ENCODE measurements around the gene TIGD7. TPM values are rescaled to one million over a fixed set of nuclear protein-coding genes. Genes with fewer than 3 reads are reported as not detected.
A peak's percentile ranks its signal among the peaks of the same experiment; 100 is the strongest.

TIGD7 gene
- polyA plus RNA-seq, 1 experiment = 5.3 TPM

DNA sequence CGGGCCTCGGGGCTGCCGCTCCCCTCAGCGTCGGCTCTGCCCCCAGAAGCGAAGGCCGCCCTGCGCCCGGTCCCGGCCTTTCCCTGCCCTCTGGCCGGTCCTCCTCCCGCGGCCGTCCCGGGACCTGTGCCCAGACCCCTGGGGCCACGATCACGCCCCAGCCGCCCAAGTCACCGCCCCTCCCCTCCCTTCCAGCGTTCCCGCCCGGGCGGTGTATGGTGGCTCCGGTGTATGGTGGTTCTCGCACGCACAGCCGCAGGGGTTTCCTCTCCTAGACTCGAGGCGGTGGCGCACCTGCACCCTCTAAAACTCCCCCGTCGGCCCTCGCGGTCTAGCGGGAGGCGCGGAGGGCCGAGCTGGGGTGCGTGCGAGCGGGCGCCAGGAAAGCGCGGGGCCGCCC lies 10.0 kb downstream of the TIGD7 start:
- peaks cover 70% of the 10 kb centered on the region for H3K9me3 ChIP-seq (ENCODE audit: control insufficient read depth, insufficient read depth, low read length)
- no peaks in the 10 kb centered on the region for H3K27me3 ChIP-seq (ENCODE audit: control insufficient read depth, insufficient read depth, low read length)
- ChIA-PET CTCF (no interaction called here), POLR2A (no interaction called here)
- no peak overlapping the region for H3K4me3 ChIP-seq (ENCODE audit: low read depth, low read length)
- no peak for DNase-seq (ENCODE audit: low read depth, low spot score)
- TF ChIP-seq, protein P1, sequence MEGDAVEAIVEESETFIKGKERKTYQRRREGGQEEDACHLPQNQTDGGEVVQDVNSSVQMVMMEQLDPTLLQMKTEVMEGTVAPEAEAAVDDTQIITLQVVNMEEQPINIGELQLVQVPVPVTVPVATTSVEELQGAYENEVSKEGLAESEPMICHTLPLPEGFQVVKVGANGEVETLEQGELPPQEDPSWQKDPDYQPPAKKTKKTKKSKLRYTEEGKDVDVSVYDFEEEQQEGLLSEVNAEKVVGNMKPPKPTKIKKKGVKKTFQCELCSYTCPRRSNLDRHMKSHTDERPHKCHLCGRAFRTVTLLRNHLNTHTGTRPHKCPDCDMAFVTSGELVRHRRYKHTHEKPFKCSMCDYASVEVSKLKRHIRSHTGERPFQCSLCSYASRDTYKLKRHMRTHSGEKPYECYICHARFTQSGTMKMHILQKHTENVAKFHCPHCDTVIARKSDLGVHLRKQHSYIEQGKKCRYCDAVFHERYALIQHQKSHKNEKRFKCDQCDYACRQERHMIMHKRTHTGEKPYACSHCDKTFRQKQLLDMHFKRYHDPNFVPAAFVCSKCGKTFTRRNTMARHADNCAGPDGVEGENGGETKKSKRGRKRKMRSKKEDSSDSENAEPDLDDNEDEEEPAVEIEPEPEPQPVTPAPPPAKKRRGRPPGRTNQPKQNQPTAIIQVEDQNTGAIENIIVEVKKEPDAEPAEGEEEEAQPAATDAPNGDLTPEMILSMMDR (IDR thresholded peaks at IDR 0.05; ENCODE audit: low read depth, low read length) = no peak
- H3K27ac ChIP-seq (ENCODE audit: low read depth, low read length) = no peak overlapping the region

DNA sequence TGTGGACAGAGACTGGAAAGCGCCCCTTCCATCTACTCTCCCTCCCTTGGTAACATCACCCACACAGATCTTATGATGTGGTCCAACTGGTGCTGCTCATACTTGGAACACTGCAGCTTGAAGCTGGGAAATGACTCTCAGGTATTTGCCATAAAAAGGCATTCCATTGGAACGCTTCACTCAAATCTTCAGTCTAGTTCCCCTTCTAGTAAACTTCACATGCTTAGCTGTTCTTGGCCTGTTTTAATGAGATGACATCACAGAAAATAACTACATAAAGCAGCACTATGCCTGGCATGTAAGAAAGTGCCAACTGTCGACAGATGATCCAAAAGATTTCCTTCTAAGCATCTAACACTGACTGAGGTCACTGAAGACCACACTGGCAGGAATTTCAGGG lies 12.6 kb downstream of the TIGD7 start:
- DNase-seq (ENCODE audit: low read depth, low spot score) = no peak
- ChIA-PET POLR2A (interaction anchor here (0.6 to 1.1 kb wide), 2 partner anchors 9 to 191 kb away, joined by 3 to 4 read pairs; no protein-coding TSS in a partner anchor), CTCF (no interaction called here)
- Histone ChIP-seq H3K9me3 (ENCODE audit: control insufficient read depth, insufficient read depth, low read length) (peaks cover 92% of the 10 kb centered on the region), H3K27ac (ENCODE audit: low read depth, low read length) (peak overlapping the region; percentile 11), H3K27me3 (ENCODE audit: control insufficient read depth, insufficient read depth, low read length) (no peaks in the 10 kb centered on the region), H3K4me3 (ENCODE audit: low read depth, low read length) (no peak overlapping the region)
- TF ChIP-seq, protein P1 (IDR thresholded peaks at IDR 0.05; ENCODE audit: low read depth, low read length) = no peak

DNA sequence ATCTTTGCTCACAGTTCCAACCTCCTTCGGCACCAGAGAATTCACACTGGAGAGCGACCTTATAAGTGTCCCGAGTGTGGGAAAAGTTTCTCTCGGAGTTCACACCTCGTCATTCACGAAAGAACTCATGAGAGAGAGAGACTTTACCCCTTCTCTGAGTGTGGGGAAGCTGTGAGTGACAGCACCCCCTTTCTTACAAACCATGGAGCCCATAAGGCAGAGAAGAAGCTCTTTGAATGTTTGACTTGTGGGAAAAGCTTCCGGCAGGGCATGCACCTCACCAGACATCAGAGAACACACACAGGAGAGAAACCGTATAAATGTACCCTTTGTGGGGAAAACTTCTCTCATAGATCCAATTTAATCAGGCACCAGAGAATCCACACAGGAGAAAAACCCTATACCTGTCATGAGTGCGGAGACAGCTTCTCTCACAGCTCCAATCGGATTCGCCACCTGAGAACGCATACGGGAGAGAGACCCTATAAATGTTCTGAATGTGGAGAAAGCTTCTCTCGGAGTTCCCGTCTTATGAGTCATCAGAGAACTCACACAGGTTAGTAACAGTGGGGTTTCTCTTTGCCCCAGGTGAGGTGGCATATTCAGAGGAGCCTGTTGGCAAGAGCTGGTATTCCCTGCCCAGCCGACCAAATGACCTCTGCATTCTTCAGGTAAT lies 15.1 kb downstream of the TIGD7 start:
- Histone ChIP-seq H3K4me3 (ENCODE audit: low read depth, low read length) (no peak overlapping the region), H3K27ac (ENCODE audit: low read depth, low read length) (no peak overlapping the region), H3K27me3 (ENCODE audit: control insufficient read depth, insufficient read depth, low read length) (no peaks in the 10 kb centered on the region), H3K9me3 (ENCODE audit: control insufficient read depth, insufficient read depth, low read length) (peaks cover 92% of the 10 kb centered on the region)
- ChIA-PET POLR2A (no interaction called here), CTCF (no interaction called here)
- TF ChIP-seq, protein P1 (IDR thresholded peaks at IDR 0.05; ENCODE audit: low read depth, low read length) = no peak
- no peak for DNase-seq (ENCODE audit: low read depth, low spot score)

DNA sequence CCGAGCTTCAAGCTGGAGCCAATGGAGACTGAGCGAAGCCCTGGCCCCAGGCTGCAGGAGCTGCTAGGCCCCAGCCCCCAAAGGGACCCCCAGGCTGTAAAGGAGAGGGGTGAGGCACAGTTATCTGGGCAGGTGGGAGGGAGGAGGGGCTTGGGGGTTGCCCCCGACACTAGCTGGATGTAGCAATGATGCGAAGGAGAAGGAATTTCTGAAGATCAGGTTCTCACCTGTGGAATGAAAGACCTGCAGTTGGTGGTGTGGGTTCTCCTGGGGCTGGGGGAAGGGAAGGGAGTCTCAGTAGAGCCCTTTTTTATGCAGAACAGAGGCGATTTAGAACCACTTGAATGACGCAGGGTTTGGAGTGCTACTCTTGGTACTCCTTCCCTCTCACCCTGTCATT lies 20.1 kb downstream of the TIGD7 start:
- TF ChIP-seq, protein P1 (IDR thresholded peaks at IDR 0.05; ENCODE audit: low read depth, low read length) = no peak
- Histone ChIP-seq H3K4me3 (ENCODE audit: low read depth, low read length) (peak overlapping the region; percentile 95), H3K9me3 (ENCODE audit: control insufficient read depth, insufficient read depth, low read length) (peaks cover 54% of the 10 kb centered on the region), H3K27me3 (ENCODE audit: control insufficient read depth, insufficient read depth, low read length) (no peaks in the 10 kb centered on the region), H3K27ac (ENCODE audit: low read depth, low read length) (no peak overlapping the region)
- no peak for DNase-seq (ENCODE audit: low read depth, low spot score)
- POLR2A ChIA-PET = no interaction called here
- CTCF ChIA-PET = no interaction called here

DNA sequence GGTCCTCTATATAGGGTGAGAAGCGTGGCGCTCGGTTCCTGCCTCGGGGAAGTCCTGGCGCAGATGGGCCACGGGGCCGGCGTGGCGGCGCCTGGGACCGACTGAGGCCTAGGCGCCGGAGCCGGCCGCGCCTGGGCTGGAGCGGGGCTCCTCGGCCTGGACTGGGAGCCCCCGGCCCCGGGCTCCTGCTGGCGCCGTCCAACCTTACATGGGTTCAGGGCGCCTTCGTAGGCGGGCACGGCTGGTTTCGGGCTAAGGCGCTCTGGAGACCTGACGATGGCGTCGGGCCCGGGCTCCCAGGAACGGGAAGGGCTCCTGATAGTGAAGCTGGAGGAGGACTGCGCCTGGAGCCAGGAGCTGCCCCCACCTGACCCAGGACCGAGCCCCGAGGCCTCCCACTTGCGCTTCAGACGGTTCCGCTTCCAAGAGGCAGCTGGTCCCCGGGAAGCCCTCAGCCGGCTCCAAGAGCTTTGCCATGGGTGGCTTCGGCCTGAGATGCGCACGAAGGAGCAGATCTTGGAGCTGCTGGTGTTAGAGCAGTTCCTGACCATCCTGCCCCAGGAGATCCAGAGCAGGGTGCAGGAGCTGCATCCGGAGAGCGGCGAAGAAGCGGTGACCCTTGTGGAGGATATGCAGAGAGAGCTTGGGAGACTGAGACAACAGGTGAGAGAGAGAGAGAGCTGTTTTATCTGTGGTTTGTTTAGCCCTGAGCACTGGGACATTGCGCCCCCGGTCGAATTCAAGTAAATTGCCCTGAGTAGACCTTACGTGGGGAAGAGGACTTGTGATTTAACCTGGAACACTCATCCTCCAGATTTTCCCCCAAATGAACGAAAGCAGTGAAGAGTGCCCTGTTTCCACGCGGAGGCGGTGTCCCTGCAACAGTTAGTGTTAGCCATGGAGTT lies 21.4 kb downstream of the TIGD7 start:
- Histone ChIP-seq H3K9me3 (ENCODE audit: control insufficient read depth, insufficient read depth, low read length) (peaks cover 41% of the 10 kb centered on the region), H3K27me3 (ENCODE audit: control insufficient read depth, insufficient read depth, low read length) (peaks cover 2% of the 10 kb centered on the region), H3K4me3 (ENCODE audit: low read depth, low read length) (peak overlapping the region; percentile 95), H3K27ac (ENCODE audit: low read depth, low read length) (peak overlapping the region; percentile 100)
- TF ChIP-seq, protein P1 (IDR thresholded peaks at IDR 0.05; ENCODE audit: low read depth, low read length) = no peak
- POLR2A ChIA-PET = interaction anchor here (0.6 to 2.1 kb wide), 10 partner anchors 8 to 171 kb away, joined by 3 to 22 read pairs (median 6); partner anchors contain the start of genes TIGD7 and ZNF75A
- DNase-seq (ENCODE audit: low read depth, low spot score) = no peak
- CTCF ChIA-PET = no interaction called here
